ENCODE data around the gene SPON2.

- TF ChIP-seq POLR2A (IDR thresholded peaks at IDR 0.05; ENCODE audit: low read depth, low read length) (no peak), TAF1 (IDR thresholded peaks at IDR 0.05; ENCODE audit: borderline replicate concordance, low read depth, low read length) (no peak)
These were observed 18.3 kb downstream of the SPON2 start for GRCh38 chr4:1154126-1154522.

All from GM12892 (cell line).